Activated naive CD8-positive, alpha-beta T cell treated with anti-CD3 and anti-CD28 coated beads, Interleukin-2, amount 50 U/mL, for 24 hours (primary cell): Measurements from ENCODE around the gene PIP5K1C.
"Not testable (repeated sequence)": the region's sequence is repeated elsewhere in the genome, so short reads cannot be mapped to it uniquely, and the experiment has no call there.

Source experiments
- ATAC-seq: fragments of 150-1000 bp; cut with Tn5 transposase; one replicate; pipeline ENCODE4 v1.10.0; 2021
- DNase-seq: peaks from one replicate; pipeline ENCODE4 v3.0.0; 2021
- H3K27ac Mint-ChIP-seq: one replicate; pipeline ENCODE4 v1.8.0; 2021; ENCODE audit warnings: mild to moderate bottlenecking, mixed read lengths
- H3K27me3 Mint-ChIP-seq: one replicate; pipeline ENCODE4 v1.8.0; 2021; ENCODE audit warnings: mixed read lengths
- H3K36me3 Mint-ChIP-seq: one replicate; pipeline ENCODE4 v1.8.0; 2021; ENCODE audit warnings: low read depth, mixed read lengths
- H3K4me1 Mint-ChIP-seq: one replicate; pipeline ENCODE4 v1.8.0; 2021; ENCODE audit warnings: mixed read lengths
- H3K4me3 Mint-ChIP-seq: one replicate; pipeline ENCODE4 v1.8.0; 2021; ENCODE audit warnings: mild to moderate bottlenecking, moderate library complexity, mixed read lengths
- H3K9me3 Mint-ChIP-seq: one replicate; pipeline ENCODE4 v1.8.0; 2021; ENCODE audit warnings: mixed read lengths

PIP5K1C gene

DNA sequence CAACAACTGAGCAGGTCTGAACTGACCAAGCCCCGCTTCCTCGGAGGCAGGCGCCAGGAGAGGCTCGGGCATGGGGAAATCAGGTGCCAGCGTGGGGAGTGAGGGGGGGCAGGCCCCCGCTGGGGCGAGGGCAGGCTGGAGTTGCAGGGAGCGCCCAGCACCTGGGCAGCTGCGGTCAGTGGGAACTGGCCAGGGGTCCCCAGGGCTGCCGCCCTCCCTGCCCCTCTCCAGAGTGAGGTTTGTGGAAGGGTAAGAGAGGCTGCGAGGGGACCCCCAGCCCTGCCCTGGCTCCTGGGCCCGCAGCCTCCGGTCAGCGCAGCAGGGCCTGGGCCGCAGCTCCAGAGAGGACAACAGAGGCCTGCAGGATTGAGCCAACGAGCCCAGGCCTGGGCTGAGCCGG is 32.5 kb downstream of the PIP5K1C start:
- no peaks in the 10 kb centered on the region for H3K27me3 Mint-ChIP-seq
- no peak for ATAC-seq
- no peak overlapping the region for H3K27ac Mint-ChIP-seq
- peaks cover 38% of the 10 kb centered on the region for H3K4me1 Mint-ChIP-seq
- H3K9me3 Mint-ChIP-seq = no peaks in the 10 kb centered on the region
- H3K36me3 Mint-ChIP-seq = peaks cover 4% of the 10 kb centered on the region
- DNase-seq = no peak
- H3K4me3 Mint-ChIP-seq = no peak overlapping the region

DNA sequence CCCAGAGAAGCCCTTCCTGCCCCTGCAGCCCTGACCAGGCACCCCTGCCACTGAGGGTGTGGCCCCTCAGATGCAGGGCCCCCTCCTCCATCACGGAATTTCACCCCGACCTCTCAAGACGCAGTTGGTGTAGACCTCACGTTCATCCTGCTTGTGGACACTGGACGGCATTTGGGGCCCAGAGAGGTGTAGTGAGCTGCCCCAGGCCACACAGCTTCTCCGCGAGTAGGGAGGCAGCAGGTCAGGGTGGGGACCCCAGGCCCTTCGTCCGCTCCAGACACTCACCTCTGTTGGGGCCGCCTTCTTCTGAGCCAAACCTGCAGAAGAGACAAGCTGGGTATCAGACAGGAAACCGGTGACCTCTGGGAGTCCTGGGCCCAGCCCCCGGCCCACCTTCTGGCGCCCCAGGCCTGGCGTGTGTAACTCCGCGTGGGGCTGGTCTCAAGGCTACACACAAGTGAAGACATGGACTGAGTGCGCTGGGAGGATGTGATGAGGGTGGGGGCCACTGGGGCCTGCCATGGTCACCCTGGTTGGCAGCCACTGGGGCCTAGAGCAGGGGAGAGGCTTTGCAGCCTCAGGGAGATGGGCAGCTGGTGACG is 33.1 kb downstream of the PIP5K1C start:
- ATAC-seq = no peak
- H3K36me3 Mint-ChIP-seq = peaks cover 4% of the 10 kb centered on the region
- no peak overlapping the region for H3K27ac Mint-ChIP-seq
- peaks cover 34% of the 10 kb centered on the region for H3K4me1 Mint-ChIP-seq
- no peak overlapping the region for H3K4me3 Mint-ChIP-seq
- no peaks in the 10 kb centered on the region for H3K27me3 Mint-ChIP-seq
- no peak for DNase-seq
- H3K9me3 Mint-ChIP-seq = no peaks in the 10 kb centered on the region

DNA sequence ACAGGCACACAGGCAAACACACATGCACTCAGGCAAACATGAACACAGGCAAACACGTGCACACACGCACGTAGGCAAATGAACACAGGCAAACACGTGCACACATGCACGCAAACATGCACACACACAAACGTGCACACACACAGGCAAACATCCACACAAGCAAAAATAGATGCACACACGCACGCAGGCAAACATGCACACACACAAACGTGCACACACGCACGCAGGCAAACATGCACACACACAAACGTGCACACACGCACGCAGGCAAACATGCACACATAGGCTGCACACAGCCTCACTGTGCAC is 33.8 kb downstream of the PIP5K1C start:
- H3K4me3 Mint-ChIP-seq, H3K27ac Mint-ChIP-seq, H3K27me3 Mint-ChIP-seq, DNase-seq, H3K36me3 Mint-ChIP-seq, ATAC-seq, H3K9me3 Mint-ChIP-seq: not testable (repeated sequence)
- peaks cover 28% of the 10 kb centered on the region for H3K4me1 Mint-ChIP-seq

DNA sequence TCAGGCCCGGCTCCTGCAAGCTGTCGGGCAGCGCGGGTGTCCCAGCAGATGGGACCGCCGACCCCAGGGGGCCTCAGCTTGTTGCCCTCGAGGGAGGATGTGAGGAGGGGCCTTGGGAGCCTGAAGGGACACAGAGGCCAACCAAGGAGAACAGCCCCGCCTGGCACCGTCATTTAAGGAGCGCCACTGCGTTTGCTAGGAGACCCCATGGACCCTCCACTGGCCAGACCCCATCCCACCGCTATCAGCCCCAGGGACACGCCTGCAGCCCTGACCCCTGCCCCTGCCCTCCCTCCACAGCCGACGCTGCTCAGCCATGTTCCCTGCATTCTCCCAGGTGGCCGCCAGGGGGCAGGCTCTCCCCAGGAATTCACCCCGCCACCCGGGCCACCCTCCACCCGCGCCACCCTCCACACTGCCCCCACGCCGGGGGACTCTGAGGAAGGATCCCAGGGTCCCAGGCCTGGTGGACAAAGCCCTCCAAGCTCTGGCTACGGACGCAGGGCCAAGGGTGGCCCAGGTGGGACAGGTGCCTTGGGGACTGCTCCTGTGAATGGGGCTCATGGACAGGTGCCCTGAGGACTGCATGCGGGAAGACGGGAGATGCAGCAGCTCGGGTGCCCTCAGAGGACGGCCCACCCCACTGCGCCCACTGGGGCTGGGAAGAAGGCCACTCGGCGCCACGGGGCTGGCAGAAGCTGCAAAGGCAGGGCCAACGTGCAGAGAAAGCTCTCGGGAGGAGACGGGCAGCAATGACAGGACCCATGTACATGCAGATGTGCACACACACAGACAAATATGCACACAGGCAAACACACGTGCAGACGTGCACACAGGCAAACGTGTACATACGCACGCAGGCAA is 34.4 kb downstream of the PIP5K1C start:
- Mint-ChIP-seq H3K4me1 (peaks cover 23% of the 10 kb centered on the region), H3K9me3 (no peaks in the 10 kb centered on the region), H3K4me3 (no peak overlapping the region), H3K27ac (no peak overlapping the region), H3K36me3 (peaks cover 4% of the 10 kb centered on the region), H3K27me3 (no peaks in the 10 kb centered on the region)
- peak; percentile 44 for ATAC-seq
- peak; percentile 82 for DNase-seq

DNA sequence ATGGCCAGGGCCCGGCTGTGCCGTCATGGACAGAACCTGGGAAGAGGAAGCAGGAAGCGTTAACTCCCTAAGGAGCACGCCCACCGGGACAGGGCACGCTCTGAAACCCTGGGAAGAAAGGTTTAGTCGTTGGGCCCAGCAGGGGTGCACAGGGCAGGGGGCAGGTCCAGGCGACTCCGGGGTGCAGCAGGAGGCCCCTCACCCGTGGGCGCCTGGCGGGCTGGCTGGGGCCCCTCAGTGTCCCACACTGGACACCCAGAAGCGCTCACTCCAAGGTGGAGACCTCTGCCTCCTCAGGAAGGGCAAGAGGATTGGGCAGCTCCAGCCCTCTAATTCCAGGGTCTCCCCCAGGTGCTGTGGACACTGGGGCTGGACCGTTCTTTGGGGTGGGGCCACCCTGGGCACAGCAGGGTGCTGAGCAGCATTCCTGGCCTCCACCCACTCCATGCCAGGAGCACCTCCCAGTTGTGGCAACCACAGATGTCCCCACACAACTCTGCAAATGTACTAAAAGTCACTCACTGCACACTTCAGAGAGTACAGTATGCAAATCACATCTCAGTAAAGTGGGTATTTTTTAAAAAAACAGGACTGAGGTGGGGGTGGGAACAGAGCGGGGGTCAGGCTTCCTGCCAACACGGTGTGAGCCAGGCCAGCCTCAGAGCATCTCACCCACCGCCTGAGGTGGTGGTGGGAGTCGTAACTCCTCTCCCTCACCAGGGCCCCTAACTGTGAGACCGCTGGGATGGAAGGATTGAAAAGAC is 35.2 kb downstream of the PIP5K1C start:
- H3K27ac Mint-ChIP-seq = no peak overlapping the region
- peaks cover 15% of the 10 kb centered on the region for H3K4me1 Mint-ChIP-seq
- no peaks in the 10 kb centered on the region for H3K9me3 Mint-ChIP-seq
- ATAC-seq (no peak), DNase-seq (no peak)
- H3K27me3 Mint-ChIP-seq = no peaks in the 10 kb centered on the region
- no peak overlapping the region for H3K4me3 Mint-ChIP-seq
- peaks cover 4% of the 10 kb centered on the region for H3K36me3 Mint-ChIP-seq

DNA sequence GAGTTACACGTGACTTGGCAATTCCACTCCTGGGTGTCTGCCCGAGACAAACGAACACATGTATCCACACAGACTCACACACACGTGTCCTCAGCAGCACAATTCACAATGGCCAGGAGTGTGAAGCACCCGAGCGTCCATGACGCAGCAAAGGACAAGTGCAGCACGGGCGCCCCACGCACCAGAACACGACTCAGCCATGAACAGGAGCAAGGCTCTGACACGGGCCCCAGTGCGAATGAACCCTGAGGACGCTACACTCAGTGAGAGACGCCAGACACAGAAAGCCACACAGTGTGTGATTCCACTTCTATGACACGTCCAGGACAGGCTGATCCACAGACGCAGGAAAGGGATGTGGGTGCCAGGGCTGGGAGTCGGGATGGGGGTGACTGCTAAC is 36.4 kb downstream of the PIP5K1C start:
- H3K4me3 Mint-ChIP-seq = no peak overlapping the region
- peaks cover 7% of the 10 kb centered on the region for H3K4me1 Mint-ChIP-seq
- H3K36me3 Mint-ChIP-seq = peaks cover 4% of the 10 kb centered on the region
- ATAC-seq (no peak), DNase-seq (no peak)
- H3K9me3 Mint-ChIP-seq = no peaks in the 10 kb centered on the region
- no peak overlapping the region for H3K27ac Mint-ChIP-seq
- no peaks in the 10 kb centered on the region for H3K27me3 Mint-ChIP-seq

DNA sequence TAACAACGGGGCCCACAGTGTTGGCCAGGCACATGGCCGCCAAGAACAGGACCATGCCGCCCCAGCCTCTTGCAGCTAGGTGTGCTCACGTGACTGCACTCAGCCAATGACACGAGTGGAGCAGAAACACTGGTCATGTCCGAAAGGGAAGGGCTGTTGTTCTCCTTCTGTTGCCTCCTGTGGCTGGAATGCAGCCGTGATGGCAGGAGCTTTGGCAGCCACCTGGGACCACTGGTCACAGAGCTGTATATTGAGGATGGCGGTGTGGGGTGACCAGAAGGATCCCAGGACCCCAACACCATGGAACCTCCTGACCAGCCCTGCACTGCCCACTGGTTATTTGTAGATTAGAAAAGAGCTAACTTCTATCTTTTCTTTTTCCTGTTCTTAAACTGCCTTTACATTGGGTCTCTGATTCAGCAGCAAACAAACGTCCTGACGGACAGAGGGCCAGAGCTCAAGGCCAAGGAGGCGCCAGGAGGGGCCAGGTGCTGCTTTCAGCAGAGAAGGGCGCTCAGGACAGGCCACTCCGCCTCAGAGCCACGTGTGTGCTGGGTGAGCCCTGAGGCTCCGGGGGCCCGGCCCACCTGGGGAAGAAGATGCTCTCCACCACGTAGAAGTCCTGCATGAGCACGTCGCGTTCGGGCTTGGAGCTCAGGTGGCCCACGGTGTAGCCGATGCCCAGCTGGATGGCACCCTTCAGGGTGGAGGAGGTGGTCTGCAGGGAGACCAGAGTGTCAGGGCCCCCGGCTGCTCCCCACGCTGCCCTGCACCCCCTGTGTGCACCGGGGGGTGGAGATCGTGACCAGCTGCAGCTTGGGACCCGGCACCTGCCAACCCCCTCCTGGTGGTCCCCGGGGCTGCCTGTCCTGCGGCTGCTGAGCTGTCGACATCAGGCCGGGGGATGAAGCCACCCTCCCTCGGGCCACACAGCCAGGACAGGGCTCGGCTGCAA is 38.7 kb downstream of the PIP5K1C start:
- Mint-ChIP-seq H3K27me3 (no peaks in the 10 kb centered on the region), H3K27ac (no peak overlapping the region), H3K4me3 (no peak overlapping the region), H3K9me3 (no peaks in the 10 kb centered on the region), H3K4me1 (peaks cover 5% of the 10 kb centered on the region), H3K36me3 (peaks cover 11% of the 10 kb centered on the region)
- DNase-seq = no peak
- ATAC-seq = no peak

DNA sequence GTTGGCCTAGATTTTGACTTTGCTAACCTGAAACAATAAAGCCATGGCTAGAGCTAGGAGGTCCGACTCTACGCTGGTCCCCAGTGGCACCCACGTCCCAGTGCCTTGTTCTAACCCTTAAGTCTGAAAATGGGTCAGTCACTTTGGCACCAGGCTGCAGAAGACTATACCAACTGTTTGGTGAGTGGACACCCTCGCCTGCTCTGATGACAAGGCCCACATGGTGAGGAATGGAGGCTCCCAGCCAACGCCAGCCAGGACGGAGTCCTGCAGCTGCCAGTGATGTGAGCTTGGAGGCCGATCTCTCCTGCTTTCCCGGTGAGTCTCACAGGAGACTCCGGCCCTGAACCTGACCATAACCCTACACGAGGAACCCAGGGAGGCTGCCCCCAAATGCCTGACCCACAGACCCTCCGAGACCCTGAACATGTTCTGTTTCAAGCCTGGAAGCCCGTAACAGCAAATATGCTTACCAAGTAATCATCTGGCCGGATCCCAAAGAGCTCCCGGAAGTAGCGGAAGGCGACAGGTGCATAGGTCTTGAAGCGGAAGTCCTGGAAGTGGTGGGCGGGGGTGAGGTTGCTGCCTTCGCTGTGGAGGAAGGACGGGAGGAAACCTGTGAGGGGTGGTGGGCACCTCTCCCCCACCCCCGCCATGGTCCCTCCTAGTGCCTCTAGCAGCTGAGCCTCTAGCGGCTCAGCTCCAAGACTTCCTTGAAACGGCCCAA is 39.6 kb downstream of the PIP5K1C start:
- ATAC-seq (no peak), DNase-seq (no peak)
- no peak overlapping the region for H3K4me3 Mint-ChIP-seq
- no peaks in the 10 kb centered on the region for H3K27me3 Mint-ChIP-seq
- peaks cover 8% of the 10 kb centered on the region for H3K36me3 Mint-ChIP-seq
- no peaks in the 10 kb centered on the region for H3K9me3 Mint-ChIP-seq
- no peak overlapping the region for H3K27ac Mint-ChIP-seq
- H3K4me1 Mint-ChIP-seq = no peaks in the 10 kb centered on the region

DNA sequence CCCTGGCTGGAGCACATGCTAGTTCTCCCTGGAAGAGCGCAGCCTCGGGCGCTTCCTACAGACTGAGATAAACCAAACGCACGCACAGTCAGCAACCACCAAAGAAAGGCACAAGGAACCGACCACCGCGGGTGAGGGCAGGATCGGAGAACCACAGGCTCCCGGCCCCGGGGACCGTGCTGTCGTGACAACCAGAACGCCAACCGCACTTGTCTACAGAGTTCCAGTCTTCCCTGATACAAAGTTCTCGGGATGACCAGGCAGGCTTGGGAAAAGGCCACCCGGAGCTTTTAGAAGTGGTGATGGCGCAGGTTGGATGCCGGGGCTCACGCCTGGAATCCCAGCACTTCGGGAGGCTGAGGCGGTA is 40.5 kb downstream of the PIP5K1C start:
- Mint-ChIP-seq H3K4me1 (no peaks in the 10 kb centered on the region), H3K27ac (no peak overlapping the region), H3K4me3 (no peak overlapping the region), H3K9me3 (no peaks in the 10 kb centered on the region), H3K27me3 (no peaks in the 10 kb centered on the region), H3K36me3 (peaks cover 8% of the 10 kb centered on the region)
- ATAC-seq = no peak
- no peak for DNase-seq

DNA sequence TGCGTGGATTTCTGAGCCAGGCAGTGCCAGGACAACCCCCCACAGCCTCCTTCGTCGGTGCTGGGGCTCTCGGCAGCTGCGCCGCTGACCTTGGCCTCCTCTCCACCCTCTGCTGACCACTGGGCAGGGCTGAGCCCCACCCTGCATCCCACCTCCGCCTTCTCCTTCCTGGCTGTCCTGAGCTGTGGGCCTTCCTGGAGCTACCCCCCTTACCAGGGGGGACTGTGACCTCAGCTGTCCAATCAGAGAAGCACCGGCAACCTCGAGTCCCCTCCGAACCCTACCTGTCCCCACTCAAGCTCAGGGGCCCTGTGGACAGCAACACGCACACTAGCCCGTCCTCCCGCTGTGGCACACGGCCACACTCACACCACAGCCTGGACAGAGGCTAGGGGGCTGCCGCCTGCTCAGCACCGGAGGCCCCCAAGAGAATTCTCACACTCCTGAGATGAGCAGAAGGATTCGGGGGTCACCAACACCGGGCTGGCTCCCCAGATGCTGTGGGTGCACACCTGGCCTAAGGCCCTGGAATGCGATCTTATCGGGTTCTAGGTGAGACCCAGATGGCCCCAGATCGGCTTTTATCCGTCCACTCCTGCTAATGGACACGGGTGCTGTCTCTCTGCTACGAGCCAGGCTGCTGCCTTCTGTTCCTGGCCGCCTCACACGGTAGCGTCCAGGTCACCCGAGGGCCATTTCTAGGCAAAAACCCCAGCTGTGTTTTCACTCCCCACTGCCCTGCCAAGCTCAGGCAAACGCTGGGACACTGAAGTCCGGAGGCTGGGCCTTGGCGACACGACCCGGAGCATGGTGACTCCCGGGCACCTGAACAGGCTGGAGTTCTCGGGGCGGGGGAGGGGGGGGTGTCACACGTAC is 41.2 kb downstream of the PIP5K1C start:
- DNase-seq = no peak
- no peak for ATAC-seq
- Mint-ChIP-seq H3K9me3 (no peaks in the 10 kb centered on the region), H3K27ac (no peak overlapping the region), H3K27me3 (no peaks in the 10 kb centered on the region), H3K4me3 (no peak overlapping the region), H3K4me1 (no peaks in the 10 kb centered on the region), H3K36me3 (peaks cover 8% of the 10 kb centered on the region)

DNA sequence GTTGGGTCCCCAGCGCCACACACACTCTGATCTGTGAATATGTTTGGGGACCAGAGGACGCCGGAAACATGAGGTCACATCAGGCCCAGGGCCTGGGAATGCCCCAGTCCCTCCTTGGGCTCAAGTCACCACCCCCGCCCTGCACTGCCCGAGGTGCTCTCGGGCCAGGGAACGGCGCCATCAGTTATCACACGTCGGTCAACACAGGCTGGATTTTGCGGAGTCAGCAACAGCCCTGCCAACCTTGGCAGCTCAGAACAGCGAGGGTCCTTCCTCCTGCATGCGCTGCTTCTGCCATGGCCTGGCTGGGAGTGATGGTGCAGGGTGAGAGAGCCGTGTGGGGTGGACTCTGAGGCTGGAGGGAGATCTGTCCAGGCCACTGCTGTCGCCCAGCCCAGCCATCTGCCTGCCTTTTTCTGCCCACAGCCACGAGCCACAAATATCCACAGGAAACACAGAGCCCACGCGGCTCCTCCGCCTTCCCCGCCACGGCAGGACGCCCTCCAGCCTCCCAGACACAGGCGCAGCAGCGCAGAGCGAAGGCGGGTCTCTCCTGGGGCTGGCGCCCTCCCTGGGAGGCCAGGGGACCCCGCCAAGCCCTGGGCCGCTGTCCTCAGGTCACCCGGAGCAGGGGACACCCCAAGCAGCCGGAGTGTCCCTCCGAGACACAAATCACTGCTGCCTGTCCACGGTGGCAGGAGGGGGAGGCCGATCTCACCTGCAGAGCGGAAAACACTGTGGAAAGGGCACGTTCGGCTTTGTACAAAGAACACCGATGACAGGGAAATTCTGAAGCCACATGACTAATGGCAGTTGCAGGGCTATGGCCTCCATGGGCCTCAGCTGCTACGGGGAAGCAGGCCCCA is 42.0 kb downstream of the PIP5K1C start:
- DNase-seq (no peak), ATAC-seq (no peak)
- Mint-ChIP-seq H3K36me3 (peaks cover 8% of the 10 kb centered on the region), H3K4me1 (no peaks in the 10 kb centered on the region), H3K9me3 (no peaks in the 10 kb centered on the region), H3K27me3 (no peaks in the 10 kb centered on the region), H3K4me3 (no peak overlapping the region), H3K27ac (no peak overlapping the region)

DNA sequence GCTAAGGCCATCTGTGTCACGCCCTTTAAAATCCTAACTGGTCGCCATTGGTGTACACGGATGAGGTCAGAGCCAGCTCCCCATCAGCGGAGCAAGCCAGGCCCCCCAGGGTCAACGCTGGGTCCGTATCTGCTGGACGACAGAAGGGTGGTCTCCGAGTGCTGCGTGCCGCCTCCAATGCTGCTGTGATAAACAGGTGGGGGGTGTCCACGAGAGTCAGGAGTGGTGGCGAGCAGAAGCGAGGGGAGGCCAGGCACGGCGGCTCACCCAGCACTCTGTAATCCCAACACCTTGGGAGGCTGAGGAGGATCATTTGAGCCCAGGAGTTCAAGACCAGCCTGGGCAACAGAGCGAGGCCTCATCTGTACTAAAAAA is 42.9 kb downstream of the PIP5K1C start:
- DNase-seq (no peak), ATAC-seq (no peak)
- Mint-ChIP-seq H3K9me3 (no peaks in the 10 kb centered on the region), H3K27me3 (no peaks in the 10 kb centered on the region), H3K4me1 (no peaks in the 10 kb centered on the region), H3K36me3 (peaks cover 6% of the 10 kb centered on the region), H3K4me3 (no peak overlapping the region), H3K27ac (no peak overlapping the region)
